ENCODE data around the gene BACE2. TPM values are rescaled to one million over a fixed set of nuclear protein-coding genes. Genes with fewer than 3 reads are reported as not detected.

Gene BACE2
- total RNA-seq, 2 donors from 2014 or later = 9.1 to 16.7 TPM

DNA sequence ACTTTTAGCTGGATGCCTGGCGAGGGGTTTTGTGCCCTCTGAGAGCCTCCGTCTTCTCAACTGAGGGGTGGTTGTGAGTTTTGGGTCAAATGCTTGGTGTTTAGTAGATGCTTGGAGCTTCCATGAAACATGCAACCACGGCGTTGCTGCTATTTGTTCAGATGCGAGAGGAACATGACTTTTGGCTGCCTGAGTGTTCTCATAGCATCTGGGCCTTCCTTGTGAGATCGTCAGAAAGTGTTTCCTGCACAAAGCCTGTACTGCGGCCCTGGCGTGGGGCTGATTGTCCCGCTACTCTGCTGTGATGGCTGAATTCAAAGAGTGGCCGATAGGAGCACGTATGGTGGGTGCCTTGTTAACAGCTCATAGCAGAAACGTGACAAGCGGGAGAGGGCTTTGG lies 78.8 kb downstream of the BACE2 start:
- Mint-ChIP-seq H3K27me3 (ENCODE audit: insufficient read depth) (no peaks in the 10 kb centered on the region), H3K27ac (no peak overlapping the region), H3K36me3 (ENCODE audit: low read depth) (peaks cover 25% of the 10 kb centered on the region), H3K4me3 (no peak overlapping the region), H3K9me3 (no peaks in the 10 kb centered on the region), H3K4me1 (peaks cover 14% of the 10 kb centered on the region)
- Histone ChIP-seq H3K27me3 (ENCODE audit: control insufficient read depth, insufficient read depth, low read length, poor library complexity, severe bottlenecking) (no peaks in the 10 kb centered on the region), H3K9me3 (ENCODE audit: control insufficient read depth, low read length) (no peaks in the 10 kb centered on the region), H3K9ac (ENCODE audit: extremely low read depth, low read length, poor library complexity, severe bottlenecking) (no peak overlapping the region), H3K4me1 (ENCODE audit: control insufficient read depth, insufficient read depth, low read length) (no peaks in the 10 kb centered on the region), H3K4me3 (ENCODE audit: low read length) (no peak overlapping the region), H3K36me3 (ENCODE audit: control insufficient read depth, insufficient read depth, low read length) (no peaks in the 10 kb centered on the region), H3K27ac (ENCODE audit: low read depth, low read length) (no peak overlapping the region)
- TF ChIP-seq, protein P1, sequence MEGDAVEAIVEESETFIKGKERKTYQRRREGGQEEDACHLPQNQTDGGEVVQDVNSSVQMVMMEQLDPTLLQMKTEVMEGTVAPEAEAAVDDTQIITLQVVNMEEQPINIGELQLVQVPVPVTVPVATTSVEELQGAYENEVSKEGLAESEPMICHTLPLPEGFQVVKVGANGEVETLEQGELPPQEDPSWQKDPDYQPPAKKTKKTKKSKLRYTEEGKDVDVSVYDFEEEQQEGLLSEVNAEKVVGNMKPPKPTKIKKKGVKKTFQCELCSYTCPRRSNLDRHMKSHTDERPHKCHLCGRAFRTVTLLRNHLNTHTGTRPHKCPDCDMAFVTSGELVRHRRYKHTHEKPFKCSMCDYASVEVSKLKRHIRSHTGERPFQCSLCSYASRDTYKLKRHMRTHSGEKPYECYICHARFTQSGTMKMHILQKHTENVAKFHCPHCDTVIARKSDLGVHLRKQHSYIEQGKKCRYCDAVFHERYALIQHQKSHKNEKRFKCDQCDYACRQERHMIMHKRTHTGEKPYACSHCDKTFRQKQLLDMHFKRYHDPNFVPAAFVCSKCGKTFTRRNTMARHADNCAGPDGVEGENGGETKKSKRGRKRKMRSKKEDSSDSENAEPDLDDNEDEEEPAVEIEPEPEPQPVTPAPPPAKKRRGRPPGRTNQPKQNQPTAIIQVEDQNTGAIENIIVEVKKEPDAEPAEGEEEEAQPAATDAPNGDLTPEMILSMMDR (conservative IDR thresholded peaks at IDR 0.05) = no peak
- WGBS, 2 experiments (ENCODE audit: insufficient coverage in 1 of 2, insufficient read length in 1 of 2) = 94 to 96% methylated on average over 11 to 13 of the region's 13 CpGs
- peak; percentile 30 for DNase-seq

DNA sequence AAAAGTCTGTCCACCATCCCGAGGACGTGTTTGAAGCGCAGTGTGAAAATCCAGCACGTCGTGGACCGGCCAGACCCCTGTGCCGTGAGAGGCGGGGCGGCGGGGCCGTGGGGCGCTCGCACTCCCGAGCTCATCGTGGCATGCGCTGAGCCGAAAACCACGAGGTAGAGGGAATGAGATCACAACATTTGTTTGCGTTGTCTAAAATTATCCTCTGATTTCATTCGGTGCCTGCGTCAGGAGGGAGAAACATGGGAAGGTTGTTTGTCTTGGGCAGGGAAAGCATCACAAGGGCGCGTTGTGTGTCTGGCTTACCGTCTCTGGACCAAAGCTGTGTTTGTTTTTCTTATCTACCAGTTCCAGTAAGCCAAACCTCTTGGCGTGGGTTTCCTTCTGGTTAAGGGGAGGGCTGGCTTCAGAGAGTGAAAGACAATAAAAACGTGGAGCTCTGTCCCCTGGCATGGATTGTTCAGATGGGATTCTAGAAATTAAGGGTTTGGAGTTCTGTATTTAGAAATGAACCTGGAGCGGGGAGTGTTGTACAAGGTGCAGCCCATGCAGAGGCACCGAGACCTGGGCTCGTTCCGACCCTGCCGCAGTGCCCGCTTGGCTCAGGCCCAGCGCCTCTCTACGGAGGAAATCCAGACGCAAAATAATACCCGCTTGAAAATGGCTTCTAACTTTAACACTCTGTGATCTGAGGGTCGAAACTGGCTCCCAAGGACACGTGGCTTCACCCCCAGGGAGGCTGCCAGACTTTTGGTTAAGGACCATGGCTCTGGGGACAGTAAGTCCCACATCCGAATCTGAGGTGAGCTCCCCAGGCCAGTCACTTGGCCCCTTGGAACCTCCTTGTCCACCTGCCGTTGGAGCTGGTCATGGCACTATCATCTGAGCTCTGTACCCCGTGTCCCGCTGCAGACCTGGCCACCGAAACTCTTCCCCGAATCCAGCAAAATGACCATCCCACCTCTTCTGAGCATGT lies 79.9 kb downstream of the BACE2 start:
- 92 to 94% methylated on average over 41 to 44 of the region's 44 CpGs for WGBS, 2 experiments (ENCODE audit: insufficient coverage in 1 of 2, insufficient read length in 1 of 2)
- Mint-ChIP-seq H3K36me3 (ENCODE audit: low read depth) (peaks cover 36% of the 10 kb centered on the region), H3K9me3 (no peaks in the 10 kb centered on the region)

DNA sequence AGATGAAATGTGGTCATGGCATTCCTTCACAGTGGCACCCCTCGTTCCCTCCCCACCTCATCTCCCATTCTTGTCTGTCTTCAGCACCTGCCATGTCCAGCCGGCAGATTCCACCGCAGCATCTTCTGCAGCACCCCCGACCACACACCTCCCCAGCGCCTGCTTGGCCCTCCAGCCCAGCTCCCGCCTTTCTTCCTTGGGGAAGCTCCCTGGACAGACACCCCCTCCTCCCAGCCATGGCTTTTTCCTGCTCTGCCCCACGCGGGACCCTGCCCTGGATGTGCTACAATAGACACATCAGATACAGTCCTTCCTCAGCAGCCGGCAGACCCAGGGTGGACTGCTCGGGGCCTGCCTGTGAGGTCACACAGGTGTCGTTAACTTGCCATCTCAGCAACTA lies 81.5 kb downstream of the BACE2 start:
- Mint-ChIP-seq H3K36me3 (ENCODE audit: low read depth) (peaks cover 50% of the 10 kb centered on the region), H3K9me3 (peaks cover 13% of the 10 kb centered on the region), H3K4me1 (peaks cover 5% of the 10 kb centered on the region), H3K27me3 (ENCODE audit: insufficient read depth) (no peaks in the 10 kb centered on the region), H3K4me3 (no peak overlapping the region), H3K27ac (no peak overlapping the region)
- DNase-seq = peak; percentile 32
- TF ChIP-seq, protein P1 (conservative IDR thresholded peaks at IDR 0.05) = no peak
- 96 to 100% methylated on average over 2 to 11 of the region's 11 CpGs for WGBS, 2 experiments (ENCODE audit: insufficient coverage in 1 of 2, insufficient read length in 1 of 2)
- H3K27me3 ChIP-seq (ENCODE audit: control insufficient read depth, insufficient read depth, low read length, poor library complexity, severe bottlenecking) = no peaks in the 10 kb centered on the region
- peaks cover 6% of the 10 kb centered on the region for H3K9me3 ChIP-seq (ENCODE audit: control insufficient read depth, low read length)
- no peaks in the 10 kb centered on the region for H3K36me3 ChIP-seq (ENCODE audit: control insufficient read depth, insufficient read depth, low read length)
- no peak overlapping the region for H3K9ac ChIP-seq (ENCODE audit: extremely low read depth, low read length, poor library complexity, severe bottlenecking)
- H3K4me3 ChIP-seq (ENCODE audit: low read length) = no peak overlapping the region
- H3K27ac ChIP-seq (ENCODE audit: low read depth, low read length) = no peak overlapping the region
- no peaks in the 10 kb centered on the region for H3K4me1 ChIP-seq (ENCODE audit: control insufficient read depth, insufficient read depth, low read length)

More for the DNA sequence above, 79.9 kb downstream of the BACE2 start:
- Mint-ChIP-seq H3K27me3 (ENCODE audit: insufficient read depth) (no peaks in the 10 kb centered on the region), H3K4me3 (no peak overlapping the region), H3K4me1 (peaks cover 14% of the 10 kb centered on the region), H3K27ac (no peak overlapping the region)
- Histone ChIP-seq H3K9ac (ENCODE audit: extremely low read depth, low read length, poor library complexity, severe bottlenecking) (no peak overlapping the region), H3K27ac (ENCODE audit: low read depth, low read length) (no peak overlapping the region), H3K4me1 (ENCODE audit: control insufficient read depth, insufficient read depth, low read length) (no peaks in the 10 kb centered on the region), H3K4me3 (ENCODE audit: low read length) (no peak overlapping the region), H3K9me3 (ENCODE audit: control insufficient read depth, low read length) (no peaks in the 10 kb centered on the region), H3K27me3 (ENCODE audit: control insufficient read depth, insufficient read depth, low read length, poor library complexity, severe bottlenecking) (no peaks in the 10 kb centered on the region), H3K36me3 (ENCODE audit: control insufficient read depth, insufficient read depth, low read length) (no peaks in the 10 kb centered on the region)
- DNase-seq = peak; percentile 26
- TF ChIP-seq, protein P1 (conservative IDR thresholded peaks at IDR 0.05) = no peak

Measured in endodermal cell (in vitro differentiated cells).